GM21447 (cell line): ENCODE measurements around the gene PGP.

ENCODE experiments used
- ATAC-seq: cut with Tn5 transposase; IDR thresholded peaks from one replicate; pipeline ENCODE4 v1.9.1; 2021; ENCODE audit not compliant: unreplicated experiment

The PGP gene

DNA sequence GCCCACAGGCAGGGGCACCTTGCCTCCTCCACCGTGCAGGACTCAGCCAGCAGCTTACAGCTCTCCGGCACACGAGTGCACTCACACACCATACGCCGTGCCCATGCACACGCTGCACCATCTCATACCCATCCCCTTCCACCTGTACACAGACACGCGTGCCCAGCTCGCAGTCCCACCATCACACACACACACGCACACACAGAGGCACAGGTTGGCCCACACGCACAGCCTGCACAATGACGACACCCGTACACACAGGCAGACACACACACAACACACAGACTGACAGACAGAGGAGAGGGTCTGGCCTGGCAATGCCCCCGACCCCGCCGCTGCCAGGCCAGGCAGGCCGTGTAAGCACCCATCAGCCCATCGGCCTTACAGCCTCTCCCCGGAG is 30.3 kb downstream of the PGP start:
- no peak for ATAC-seq

DNA sequence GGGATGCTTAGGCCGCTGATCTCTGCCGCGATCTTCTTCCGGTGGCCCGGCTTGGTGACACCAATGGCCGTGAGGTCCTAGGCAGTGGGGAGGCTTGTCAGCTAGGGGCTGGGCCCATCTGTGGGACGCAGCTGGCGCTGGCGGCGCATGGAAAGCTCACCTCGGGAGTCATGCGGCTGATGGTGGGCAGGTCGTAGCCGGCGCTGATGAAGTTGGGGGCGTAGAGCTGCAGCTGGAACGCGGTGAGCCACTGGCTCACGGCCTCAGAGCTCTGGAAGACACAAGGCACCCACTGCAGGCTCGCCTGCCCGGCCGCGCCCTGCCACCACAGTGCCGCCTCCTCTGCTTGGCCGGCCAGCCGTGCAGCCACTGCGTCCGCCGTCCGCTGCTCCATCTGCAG is 31.0 kb downstream of the PGP start:
- no peak for ATAC-seq

DNA sequence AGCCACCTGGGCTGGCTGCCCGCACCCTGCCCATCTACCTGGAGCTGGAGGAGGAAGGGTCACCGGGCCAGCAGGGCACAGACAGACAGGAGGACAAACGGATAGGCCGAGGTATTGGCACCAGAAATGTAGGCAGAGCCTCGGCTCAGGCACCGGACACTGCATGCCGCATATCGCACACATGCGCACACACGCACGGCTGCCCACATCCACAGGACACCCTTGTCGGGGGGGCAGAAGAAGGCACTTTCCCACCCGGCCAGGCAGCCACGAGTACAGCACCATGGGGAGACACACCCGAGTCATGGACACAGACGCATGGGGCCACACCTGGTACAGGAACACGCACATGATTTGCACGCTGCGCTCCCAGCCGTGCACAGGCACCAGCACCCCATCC is 32.7 kb downstream of the PGP start:
- no peak for ATAC-seq

DNA sequence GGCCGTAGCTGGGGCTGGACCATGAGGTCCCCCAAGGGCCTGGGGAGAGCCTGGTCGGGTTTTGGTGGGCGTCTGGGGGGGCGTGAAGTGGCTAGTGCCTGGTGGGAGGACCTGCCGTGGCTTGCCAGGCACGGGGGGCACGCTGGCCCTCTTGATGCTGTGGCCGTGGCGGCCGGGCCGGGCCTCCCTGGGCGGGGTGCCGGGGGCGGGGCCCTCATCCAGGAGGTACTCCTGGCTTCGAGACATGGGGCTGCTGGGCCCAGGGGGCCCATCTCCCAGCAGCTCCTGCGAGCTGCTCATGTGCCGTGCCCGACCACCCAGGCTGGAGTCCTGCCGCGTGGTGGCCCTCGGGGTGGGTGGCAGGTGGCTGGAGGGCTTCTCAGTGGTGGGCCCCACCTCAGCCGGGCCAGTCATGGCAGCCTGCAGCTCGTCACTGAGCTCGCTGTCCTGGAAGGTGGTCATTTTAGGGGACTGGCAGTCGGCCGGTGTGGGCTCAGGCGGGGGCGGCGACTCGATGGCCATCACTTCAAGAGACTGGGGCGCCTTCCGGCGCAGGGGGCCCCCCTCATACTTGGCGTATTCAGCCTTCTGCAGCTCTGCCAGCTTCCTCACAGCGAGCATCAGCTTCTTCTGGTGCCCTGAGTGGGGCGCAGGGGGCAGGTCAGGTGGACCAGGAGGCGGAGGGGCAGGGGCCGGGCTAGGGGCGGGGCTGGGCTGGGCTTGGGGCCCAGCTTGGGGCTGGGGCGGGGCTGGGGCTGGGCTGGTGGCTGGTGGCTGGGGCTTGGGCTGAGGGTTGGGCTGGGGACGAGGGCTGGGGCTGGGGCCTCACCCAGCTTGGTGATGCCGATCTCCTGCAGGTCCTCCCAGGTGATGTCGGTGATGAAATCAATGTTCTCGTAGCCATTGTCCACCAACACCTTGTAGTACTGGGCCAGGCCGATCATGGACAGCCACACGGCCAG is 33.4 kb downstream of the PGP start:
- ATAC-seq = no peak

DNA sequence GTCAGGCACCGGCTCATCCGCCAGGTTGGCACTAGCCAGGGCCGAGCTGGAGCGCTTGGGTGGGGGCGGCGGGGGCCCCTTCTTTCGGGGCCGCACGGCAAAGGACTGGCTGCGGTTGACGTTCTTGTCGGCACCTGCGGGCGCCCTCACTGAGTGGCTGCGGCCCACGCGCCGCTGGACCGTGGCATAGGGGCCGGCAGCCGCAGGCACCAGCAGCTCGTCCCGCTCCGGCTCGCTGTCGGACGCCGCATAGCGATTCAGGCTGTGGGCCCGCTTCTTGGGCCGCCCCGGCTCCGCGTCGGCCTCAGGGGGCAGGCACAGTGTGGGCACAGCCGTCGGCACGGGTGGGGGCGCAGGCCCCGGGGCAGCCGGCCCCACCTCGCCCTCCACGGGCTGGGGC is 34.2 kb downstream of the PGP start:
- ATAC-seq = no peak

DNA sequence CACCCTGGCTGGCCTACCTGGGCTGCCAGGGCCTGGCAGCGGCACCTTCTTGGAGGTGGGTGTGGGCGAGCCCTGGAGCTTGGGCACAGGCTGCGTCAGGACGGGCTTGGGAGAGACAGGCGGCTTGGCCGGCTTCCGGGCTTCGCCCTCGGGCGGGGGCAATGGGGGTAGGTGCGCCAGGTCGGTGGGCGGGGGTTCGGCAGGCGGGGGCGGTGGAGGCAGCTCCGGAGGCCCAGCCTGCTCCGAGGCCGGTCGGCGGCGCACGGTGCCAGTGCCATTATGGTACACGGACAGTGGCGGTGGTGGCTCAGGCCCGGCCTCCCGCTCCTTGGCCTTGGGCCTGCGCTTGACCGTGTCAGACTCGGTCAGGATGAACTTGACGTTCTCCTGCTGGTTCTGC is 35.1 kb downstream of the PGP start:
- ATAC-seq = no peak

DNA sequence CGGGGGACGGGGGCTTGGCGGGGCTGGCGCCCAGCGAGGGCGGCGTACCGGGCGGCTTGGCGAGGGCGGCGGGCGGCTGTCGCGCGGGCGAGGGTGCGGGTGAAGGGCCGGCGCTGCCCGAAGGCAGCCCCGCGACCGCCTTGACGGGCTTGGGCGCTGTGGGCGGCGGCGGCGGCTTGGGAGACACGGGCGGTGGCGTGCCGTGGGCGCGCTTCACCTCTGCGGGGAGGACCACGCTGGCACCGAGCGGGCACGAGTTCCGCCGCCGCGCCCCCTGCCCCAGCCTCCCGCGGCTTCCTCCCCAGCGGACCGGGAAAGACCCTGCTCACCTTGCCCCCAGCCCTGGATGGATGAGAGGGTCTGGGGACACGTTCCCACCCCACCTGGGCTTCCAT is 35.5 kb downstream of the PGP start:
- ATAC-seq = no peak

DNA sequence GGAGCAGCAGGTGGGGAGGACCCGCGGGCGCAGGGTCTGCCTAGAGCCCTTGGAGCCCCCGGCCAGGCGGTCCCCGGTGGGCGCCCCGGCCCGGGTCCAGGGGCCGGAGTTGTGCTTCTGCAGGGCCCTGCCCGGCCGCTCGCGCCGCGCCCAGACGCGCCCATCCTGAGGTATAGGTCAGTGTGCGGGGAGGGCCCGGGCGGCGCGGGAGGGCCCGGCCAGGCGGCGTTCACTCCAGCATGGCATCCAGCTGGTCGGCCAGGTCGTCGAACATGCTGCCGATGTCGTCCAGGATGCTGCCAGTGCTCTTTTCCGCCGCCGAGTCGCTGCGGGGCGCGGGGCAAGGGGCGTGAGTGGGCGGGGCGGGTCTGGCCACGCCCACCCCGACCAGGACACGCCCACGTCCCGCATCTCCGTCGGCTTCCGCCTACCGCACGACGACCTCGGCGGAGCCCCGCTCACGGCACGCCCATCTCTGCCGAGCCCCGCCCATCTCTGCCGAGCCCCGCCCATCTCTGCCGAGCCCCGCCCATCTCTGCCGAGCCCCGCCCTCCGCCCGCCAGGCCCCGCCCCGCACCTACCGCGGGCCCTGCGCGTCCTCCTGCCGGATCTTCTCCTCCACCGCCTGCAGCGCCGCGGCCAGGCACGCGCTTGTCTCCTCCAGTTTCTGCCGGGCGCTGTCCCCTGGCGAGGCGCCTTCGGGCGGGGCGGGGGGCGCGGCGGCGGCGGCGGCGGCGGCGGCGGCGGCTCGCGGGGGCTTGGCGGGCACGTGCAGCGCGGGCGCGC is 36.1 kb downstream of the PGP start:
- no peak for ATAC-seq

DNA sequence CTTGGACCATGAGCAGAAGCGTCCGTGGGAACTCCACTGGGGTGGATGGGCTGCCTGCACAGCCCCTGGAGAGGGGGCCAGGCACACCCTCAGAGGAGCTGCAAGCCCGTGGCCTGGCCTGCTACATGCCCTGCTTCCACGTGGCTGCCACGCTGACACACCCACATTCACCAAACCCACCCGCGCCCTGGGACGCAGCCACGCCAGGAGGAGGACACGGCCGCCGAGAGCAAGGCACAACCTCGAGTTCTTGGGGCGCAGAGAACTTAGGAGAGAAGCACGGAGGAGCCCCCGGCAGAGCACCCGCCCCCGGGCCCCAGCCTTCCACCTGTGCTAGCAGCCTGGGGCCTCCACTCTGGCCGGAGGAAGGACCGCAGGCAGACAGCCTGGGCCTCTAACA is 37.1 kb downstream of the PGP start:
- no peak for ATAC-seq

DNA sequence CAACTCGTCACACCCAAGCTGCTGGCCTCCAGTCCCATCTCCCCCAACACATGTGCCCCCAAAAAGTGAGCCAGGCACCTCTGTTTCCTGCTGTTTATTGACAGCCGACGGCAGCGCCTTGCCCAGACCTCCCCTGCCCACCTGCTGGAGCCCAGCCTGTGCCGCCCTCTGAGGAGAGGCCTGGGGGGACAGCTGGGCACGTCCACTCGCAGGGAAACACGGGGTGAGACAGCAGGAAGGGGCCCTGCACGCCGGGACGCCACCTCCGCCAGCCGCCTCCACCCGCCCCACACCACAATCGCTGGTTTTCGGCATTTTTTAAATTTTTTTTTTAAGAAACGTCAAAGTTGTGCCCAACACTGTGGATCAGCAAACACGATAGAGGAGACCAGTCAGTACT is 37.5 kb downstream of the PGP start:
- no peak for ATAC-seq

DNA sequence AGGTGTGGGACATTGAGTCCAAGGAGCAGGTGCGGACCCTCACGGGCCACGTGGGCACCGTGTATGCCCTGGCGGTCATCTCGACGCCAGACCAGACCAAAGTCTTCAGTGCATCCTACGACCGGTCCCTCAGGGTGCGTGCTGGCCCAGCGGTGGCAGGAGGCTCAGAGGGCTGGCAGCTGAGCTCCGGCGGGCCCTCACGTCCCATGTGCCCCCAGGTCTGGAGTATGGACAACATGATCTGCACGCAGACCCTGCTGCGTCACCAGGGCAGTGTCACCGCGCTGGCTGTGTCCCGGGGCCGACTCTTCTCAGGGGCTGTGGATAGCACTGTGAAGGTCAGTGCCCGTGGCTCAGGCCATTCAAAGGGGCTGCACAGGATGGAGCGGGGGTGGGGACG is 38.6 kb downstream of the PGP start:
- ATAC-seq = no peak

DNA sequence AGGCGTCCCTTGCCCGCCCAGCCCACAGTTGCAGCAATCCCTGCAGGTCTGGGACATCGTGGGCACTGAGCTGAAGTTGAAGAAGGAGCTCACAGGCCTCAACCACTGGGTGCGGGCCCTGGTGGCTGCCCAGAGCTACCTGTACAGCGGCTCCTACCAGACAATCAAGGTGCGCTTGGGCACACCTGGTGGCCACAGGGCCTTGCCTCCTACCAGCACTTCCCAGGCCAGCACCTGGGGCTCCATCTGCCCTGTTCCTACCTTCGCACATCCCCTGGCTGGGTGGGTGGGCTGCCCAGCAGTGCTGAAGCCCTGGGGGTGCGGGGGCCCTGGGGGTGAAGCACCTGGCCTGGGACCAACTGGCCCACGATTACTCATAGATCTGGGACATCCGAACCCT is 39.2 kb downstream of the PGP start:
- ATAC-seq = no peak

DNA sequence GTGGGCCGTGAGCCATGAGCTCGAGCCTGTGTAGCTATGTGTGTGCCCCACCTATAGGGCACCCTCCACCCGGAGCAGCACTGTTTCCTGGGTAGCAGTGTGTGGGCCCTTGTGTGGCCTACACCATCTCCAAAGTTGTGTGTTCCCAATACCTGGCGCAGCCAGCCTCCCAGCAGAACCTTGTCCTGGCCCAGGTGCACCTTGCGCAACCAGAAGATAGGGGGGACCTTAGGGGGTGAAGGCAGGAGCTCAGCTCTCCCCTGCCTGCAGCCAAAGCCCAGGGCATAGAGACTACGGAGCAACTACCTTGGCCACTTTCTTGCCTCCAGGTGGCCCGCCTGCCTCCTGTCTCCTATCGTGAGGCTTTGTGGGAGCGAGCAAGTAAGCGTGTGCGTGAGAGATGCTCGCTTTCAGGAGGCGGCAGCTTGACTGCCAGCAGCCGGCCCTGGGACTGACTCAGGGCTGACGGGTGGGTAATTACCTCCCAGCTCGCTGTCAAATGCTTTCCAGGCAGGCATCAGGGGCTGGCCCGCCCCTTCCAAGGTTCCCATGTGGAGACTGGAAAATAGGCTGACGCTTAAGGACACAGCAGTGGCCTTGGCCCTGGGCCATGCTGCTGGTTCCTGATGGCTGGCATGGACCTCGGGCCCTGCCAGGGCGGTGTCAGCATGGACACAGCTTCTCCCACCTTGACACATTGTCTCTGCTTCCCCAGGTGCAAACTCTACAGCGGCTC is 40.1 kb downstream of the PGP start:
- ATAC-seq = no peak

DNA sequence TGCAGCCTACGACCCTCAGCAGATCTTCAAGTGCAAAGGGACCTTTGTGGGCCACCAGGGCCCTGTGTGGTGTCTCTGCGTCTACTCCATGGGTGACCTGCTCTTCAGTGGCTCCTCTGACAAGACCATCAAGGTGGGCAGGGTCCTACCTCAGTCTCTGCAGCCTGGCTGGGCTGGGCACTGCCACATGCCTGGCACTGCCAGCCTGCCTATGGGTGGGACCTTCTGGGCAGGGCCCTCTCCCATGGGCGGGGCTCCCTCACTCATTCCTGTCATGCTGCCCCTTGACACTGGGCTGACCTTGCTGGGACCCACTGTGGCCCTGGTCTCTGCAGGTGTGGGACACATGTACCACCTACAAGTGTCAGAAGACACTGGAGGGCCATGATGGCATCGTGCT is 40.7 kb downstream of the PGP start:
- no peak for ATAC-seq

DNA sequence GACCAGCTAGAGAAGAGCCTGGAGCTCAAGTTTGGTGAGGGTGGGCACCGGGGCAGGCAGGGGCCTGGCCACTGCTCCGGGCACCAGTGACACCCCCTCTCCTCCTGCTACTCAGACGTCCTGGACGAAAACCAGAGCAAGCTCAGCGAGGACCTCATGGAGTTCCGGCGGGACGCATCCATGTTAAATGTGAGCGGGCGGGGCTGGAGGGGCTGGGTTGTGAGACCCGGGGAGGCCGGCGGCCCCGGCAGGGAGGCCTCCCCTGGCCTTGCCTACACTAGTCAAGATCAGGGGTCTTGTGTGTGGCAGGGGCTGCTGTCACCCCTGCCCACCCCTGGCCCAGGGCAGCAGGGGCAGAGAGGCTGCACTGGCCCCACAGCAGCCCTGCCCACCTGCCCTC is 41.3 kb downstream of the PGP start:
- no peak for ATAC-seq

DNA sequence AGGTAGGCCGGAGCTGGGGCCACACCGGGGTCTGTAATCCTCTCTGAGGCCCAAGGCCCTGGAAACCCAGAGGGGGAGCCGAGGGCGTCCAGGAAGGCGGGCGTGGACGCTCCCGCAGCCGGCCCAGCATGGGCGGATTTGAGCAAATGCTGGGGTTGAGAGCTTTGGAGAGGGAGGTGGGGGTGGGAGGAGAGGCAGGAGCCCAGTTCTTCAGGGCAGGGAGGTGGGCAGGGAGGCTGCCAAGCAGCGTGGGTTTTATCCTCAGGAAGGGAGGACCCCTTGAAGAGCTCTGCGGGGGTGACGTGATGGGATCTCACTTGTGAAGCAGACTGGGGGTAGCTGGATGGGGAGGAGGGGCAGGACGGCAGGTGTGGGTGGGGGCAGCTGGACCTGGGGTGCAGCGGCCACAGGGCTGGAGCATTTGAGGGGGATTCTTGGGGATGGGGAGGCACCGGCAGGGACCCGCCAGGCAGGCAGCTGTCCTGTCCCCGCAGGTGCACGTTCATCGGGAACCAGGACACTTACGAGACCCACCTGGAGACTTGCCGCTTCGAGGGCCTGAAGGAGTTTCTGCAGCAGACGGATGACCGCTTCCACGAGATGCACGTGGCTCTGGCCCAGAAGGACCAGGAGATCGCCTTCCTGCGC is 41.8 kb downstream of the PGP start:
- no peak for ATAC-seq

DNA sequence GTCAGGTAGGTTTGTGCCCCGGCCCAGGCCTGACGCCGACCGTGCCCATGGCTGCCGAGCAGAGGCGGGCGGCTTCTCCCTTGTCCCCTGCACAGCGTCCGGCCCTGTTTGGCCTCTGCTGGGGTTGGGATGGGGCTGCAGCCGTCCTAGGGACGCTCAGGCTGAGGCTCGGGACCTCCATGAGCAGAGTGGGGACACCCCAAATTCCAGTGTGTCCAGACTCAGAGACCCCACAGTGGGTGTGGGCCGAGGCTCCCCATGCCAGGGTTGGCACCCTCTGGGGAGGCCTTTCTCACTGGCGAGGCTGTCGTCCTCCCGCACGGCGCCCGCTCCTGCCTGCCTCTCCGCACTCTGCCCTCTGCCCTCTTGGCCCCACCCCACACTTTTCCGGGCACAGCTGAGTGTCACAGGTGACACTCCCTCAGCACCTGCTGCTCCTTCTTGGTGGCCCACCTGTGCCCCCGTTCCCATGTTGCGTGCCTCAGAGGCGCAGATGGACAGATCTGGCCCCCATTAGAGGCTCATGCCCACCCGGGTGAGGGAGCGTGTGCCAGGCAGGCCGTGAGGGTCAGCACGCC is 43.0 kb downstream of the PGP start:
- no peak for ATAC-seq

DNA sequence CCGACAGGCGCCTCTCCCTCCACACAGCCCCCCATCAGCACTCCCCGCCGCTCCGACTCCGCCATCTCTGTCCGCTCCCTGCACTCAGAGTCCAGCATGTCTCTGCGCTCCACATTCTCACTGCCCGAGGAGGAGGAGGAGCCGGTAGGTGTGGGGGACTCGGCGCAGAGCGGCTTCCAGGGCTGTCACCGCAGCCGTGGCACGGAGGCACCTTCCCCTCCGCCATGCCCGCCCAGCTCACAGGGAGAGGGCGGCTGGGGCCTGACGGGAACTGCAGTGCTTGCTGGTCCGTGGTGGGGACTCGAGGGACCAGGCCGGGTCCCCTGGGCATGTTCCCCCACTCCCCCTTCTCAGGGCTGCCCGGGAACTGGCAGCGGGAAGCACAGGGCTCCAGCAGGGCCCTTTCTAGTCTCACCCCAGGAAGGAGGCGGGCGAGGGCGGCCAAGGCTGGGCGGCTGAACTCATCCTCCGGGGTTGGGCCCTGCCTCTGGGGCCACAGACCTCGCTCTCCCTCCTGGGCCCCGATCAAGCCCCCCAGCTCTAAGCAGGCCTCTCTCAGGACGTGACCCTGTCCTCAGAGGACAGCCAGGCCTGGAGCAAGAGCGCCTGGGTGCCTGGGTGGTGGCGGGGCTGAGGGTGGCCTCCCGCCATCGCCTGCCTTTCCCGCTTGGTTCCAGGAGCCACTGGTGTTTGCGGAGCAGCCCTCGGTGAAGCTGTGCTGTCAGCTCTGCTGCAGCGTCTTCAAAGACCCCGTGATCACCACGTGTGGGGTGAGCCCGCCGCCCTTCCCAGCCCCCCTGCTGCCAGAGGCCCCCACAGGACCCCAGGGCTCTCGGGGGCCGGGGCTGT is 43.8 kb downstream of the PGP start:
- ATAC-seq = no peak

DNA sequence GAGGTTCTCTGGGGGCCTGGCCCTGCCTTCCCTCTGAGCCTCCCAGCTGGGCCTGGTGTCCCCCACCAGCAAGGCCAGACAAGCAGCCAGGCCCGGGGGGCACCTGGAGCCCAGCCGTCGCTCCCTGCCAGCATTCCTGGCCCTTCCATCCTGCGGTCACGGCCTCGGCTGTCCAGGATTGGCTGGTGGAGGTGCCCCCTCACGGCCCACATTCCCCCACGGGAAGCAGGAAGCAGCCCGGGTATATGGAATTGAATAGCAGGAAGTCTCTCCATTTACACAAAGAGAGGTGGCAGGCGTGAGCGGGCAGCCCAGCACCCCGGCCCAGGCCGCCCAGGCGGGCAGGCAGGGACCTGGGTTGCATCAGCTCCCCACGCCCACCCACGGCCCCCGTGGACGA is 44.6 kb downstream of the PGP start:
- no peak for ATAC-seq
